Mammary epithelial cell (primary cell): Measurements from ENCODE around the gene LONRF3.
"Not testable (repeated sequence)": the region's sequence is repeated elsewhere in the genome, so short reads cannot be mapped to it uniquely, and the experiment has no call there.

Experiments used
- CTCF ChIP-seq, 2 donors: IDR thresholded peaks in 1 of 2; conservative IDR thresholded peaks in 1 of 2; 2 replicates each; pipeline ENCODE4 v1.5.1; 2011 to 2012; ENCODE audit warnings: inconsistent platforms in 2 of 2, low read length in 2 of 2, mild to moderate bottlenecking in 2 of 2, control low read depth in 1 of 2, low read depth in 1 of 2; ENCODE audit not compliant: insufficient read depth in 1 of 2; ENCODE audit errors: extremely low read depth in 1 of 2
- EZH2 ChIP-seq: IDR thresholded peaks from 2 replicates; pipeline ENCODE4 v1.6.1; 2012; ENCODE audit warnings: low read length, inconsistent platforms, borderline replicate concordance

- not testable (repeated sequence) for TF ChIP-seq CTCF (conservative IDR thresholded peaks at IDR 0.05 in 1 of 2, IDR thresholded peaks at IDR 0.05 in 1 of 2; ENCODE audit: extremely low read depth in 1 of 2, insufficient read depth in 1 of 2, low read depth in 1 of 2, low read length in 2 of 2); EZH2
These were observed 55.2 kb downstream of the LONRF3 start for GRCh38 chrX:119029656-119030055.
